HCT116 (cell line): ENCODE data around the gene NLGN3.

Experiments
- CEBPB ChIP-seq: IDR thresholded peaks from 2 replicates; pipeline ENCODE4 v1.6.1; 2012; ENCODE audit warnings: low read depth
- TF ChIP-seq, protein P1 (sequence below), 3 experiments: fragments of 200-600 bp in 1 of 3; sonication (generic) in 1 of 3; IDR thresholded peaks in 2 of 3; conservative IDR thresholded peaks in 1 of 3; 2 replicates each; pipeline ENCODE4 v1.5.1; 2012 to 2017; ENCODE audit warnings: low read depth in 2 of 3, low read length in 2 of 3, antibody characterized with exemption in 1 of 3, borderline replicate concordance in 1 of 3, control low read depth in 1 of 3, mild to moderate bottlenecking in 1 of 3, mixed read lengths in 1 of 3, mixed run types in 1 of 3, moderate library complexity in 1 of 3; ENCODE audit not compliant: insufficient read depth in 1 of 3

DNA sequence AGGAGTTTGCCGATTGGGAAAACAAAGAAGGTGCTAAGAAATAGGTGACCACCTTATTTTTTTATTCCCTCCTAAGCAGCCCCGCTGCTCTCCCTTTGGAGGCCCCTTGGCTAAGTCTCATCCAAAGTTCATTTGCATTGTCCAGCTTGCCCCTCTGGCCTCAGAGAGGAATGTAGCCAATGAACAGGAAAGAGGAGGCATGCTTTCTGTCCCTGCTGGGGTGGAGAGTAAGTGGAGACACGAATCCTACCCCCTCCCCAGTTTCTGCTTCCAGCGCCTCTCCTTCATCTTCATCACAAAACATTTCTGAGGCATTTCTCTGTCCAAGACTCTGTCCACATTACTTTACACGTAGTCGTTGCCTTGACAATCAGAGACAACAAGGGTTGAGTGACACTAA is 38.7 kb downstream of the NLGN3 start:
- no peak for TF ChIP-seq CEBPB
- TF ChIP-seq, protein P1, sequence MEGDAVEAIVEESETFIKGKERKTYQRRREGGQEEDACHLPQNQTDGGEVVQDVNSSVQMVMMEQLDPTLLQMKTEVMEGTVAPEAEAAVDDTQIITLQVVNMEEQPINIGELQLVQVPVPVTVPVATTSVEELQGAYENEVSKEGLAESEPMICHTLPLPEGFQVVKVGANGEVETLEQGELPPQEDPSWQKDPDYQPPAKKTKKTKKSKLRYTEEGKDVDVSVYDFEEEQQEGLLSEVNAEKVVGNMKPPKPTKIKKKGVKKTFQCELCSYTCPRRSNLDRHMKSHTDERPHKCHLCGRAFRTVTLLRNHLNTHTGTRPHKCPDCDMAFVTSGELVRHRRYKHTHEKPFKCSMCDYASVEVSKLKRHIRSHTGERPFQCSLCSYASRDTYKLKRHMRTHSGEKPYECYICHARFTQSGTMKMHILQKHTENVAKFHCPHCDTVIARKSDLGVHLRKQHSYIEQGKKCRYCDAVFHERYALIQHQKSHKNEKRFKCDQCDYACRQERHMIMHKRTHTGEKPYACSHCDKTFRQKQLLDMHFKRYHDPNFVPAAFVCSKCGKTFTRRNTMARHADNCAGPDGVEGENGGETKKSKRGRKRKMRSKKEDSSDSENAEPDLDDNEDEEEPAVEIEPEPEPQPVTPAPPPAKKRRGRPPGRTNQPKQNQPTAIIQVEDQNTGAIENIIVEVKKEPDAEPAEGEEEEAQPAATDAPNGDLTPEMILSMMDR (IDR thresholded peaks at IDR 0.05 in 2 of 3, conservative IDR thresholded peaks at IDR 0.05 in 1 of 3; ENCODE audit: borderline replicate concordance in 1 of 3, insufficient read depth in 1 of 3, low read depth in 2 of 3, low read length in 2 of 3): no peak
